ENCODE data around the gene COPS8. TPM values are rescaled to one million over a fixed set of nuclear protein-coding genes. Genes with fewer than 3 reads are reported as not detected.

COPS8 gene
- total and polyA plus RNA-seq, 2 of the 8 experiments (the other 6 are each of a cell fraction or from before 2014, with no cell fraction given), result 59.3 to 67.5 TPM

- no peak overlapping the region for H3K56ac ChIP-seq (replicated peaks; ENCODE audit: insufficient read length, low read depth, low read length)
- H4K91ac ChIP-seq (replicated peaks; ENCODE audit: insufficient read length, low read length), result no peak overlapping the region
- no peak overlapping the region for H2BK120ac ChIP-seq (replicated peaks; ENCODE audit: low read depth, low read length)
- no peaks in the 10 kb centered on the region for H3K9me3 ChIP-seq (ENCODE audit: insufficient read depth in 2 of 2, low read depth in 1 of 2, low read length in 1 of 2)
- H3K14ac ChIP-seq (ENCODE audit: insufficient read length), result no peak overlapping the region
- peaks cover 1% of the 10 kb centered on the region; the same call in 1 of the 2 replicates for H3K23me2 ChIP-seq (ENCODE audit: low read depth, low read length)
- H3K27me3 ChIP-seq (replicated peaks in 1 of 4; ENCODE audit: control insufficient read depth in 3 of 4, extremely low read depth in 1 of 4, insufficient read depth in 3 of 4, low read length in 3 of 4), result no peaks in the 10 kb centered on the region; a peak in 1 of 7 replicates
- no peak overlapping the region for H2BK20ac ChIP-seq (ENCODE audit: low read length)
- H2BK5ac ChIP-seq (ENCODE audit: low read depth, low read length), result no peak overlapping the region
- no peak overlapping the region for H2AK5ac ChIP-seq (ENCODE audit: low read depth, low read length)
- no peak overlapping the region for H4K5ac ChIP-seq (ENCODE audit: insufficient read length, low read depth, low read length)
- H3K79me2 ChIP-seq (ENCODE audit: control insufficient read depth in 1 of 2, insufficient read depth in 2 of 2, low read length in 2 of 2), result no peaks in the 10 kb centered on the region
- no peaks in the 10 kb centered on the region for H4K20me1 ChIP-seq (replicated peaks in 1 of 2; ENCODE audit: control insufficient read depth in 1 of 2, insufficient read depth in 2 of 2, low read length in 2 of 2)
- H2AFZ ChIP-seq (ENCODE audit: low read length), result no peak overlapping the region
- no peak overlapping the region for H3K4ac ChIP-seq (replicated peaks; ENCODE audit: insufficient read length, low read depth, low read length)
- no peak overlapping the region for H3K18ac ChIP-seq (ENCODE audit: extremely low read depth, low read length)
- no peak overlapping the region for H2BK12ac ChIP-seq (ENCODE audit: low read depth, low read length)
- no peak overlapping the region for H4K8ac ChIP-seq (ENCODE audit: extremely low read depth, insufficient read depth, low read length)
- H3K4me1 ChIP-seq (replicated peaks in 1 of 4; ENCODE audit: control insufficient read depth in 3 of 4, insufficient read depth in 4 of 4, low read length in 3 of 4), result peaks cover 0 to 14% (median 8%) of the 10 kb centered on the region in 4 experiments; a peak in 5 of 7 replicates
- no peak overlapping the region for H3K9ac ChIP-seq (replicated peaks in 1 of 4; ENCODE audit: extremely low read depth in 1 of 4, low read depth in 3 of 4, low read length in 3 of 4)
- H3K36me3 ChIP-seq (ENCODE audit: control insufficient read depth in 2 of 4, insufficient read depth in 4 of 4, low read length in 3 of 4), result no peaks in the 10 kb centered on the region
- ChIA-PET POLR2A (ENCODE audit: partially characterized antibody) (no interaction called here), CTCF (ENCODE audit: partially characterized antibody) (no interaction called here)
- H3K79me1 ChIP-seq (ENCODE audit: low read depth, low read length), result no peaks in the 10 kb centered on the region
- H3K4me2 ChIP-seq (ENCODE audit: insufficient read depth in 1 of 2, low read depth in 2 of 2, low read length in 2 of 2), result no peak overlapping the region
- 85% methylated on average over 11 of the region's 11 CpGs; no CpG with 5 or more reads in 1 of the 2 experiments for WGBS, 2 experiments (ENCODE audit: extremely low coverage in 1 of 2, insufficient coverage in 1 of 2, insufficient read length in 1 of 2, insufficient replicate concordance in 2 of 2, low coverage in 1 of 2, low lambda C conversion rate in 2 of 2, missing lambda C conversion rate in 1 of 2)
- FAIRE-seq, result no peak
- H3K27ac ChIP-seq (ENCODE audit: low read depth, low read length), result no peak overlapping the region
- no peak for DNase-seq (ENCODE audit: low read depth in 1 of 2, low spot score in 2 of 2)
- no peak overlapping the region for H3K4me3 ChIP-seq (ENCODE audit: extremely low read depth in 1 of 4, insufficient read depth in 2 of 4, low read depth in 3 of 4, low read length in 4 of 4)
- H3K23ac ChIP-seq (ENCODE audit: insufficient read length), result no peak overlapping the region
- no peak overlapping the region for H2BK15ac ChIP-seq (ENCODE audit: low read length)
- TF ChIP-seq RBBP5 (IDR thresholded peaks at IDR 0.05; ENCODE audit: borderline replicate concordance, low read depth, low read length) (no peak), CBX5 (IDR thresholded peaks at IDR 0.05; ENCODE audit: low read depth, low read length) (no peak), POU5F1 (IDR thresholded peaks at IDR 0.05; ENCODE audit: low read depth, low read length) (no peak), TBP (IDR thresholded peaks at IDR 0.05; ENCODE audit: low read depth, low read length) (no peak), CBX8 (IDR thresholded peaks at IDR 0.05; ENCODE audit: borderline replicate concordance, low read depth, low read length) (no peak), JUND (IDR thresholded peaks at IDR 0.05; ENCODE audit: low read length) (no peak), RFX5 (IDR thresholded peaks at IDR 0.05; ENCODE audit: borderline replicate concordance, low read depth, low read length) (no peak), SIRT6 (IDR thresholded peaks at IDR 0.05; ENCODE audit: low read length) (no peak), ASH2L (IDR thresholded peaks at IDR 0.05; ENCODE audit: low read length) (no peak), TCF12 (IDR thresholded peaks at IDR 0.05; ENCODE audit: low read depth, low read length) (no peak), CTBP2 (IDR thresholded peaks at IDR 0.05; ENCODE audit: borderline replicate concordance, insufficient read depth, insufficient read length, low read length) (no peak), CHD1 (IDR thresholded peaks at IDR 0.05; ENCODE audit: low read depth, low read length) (no peak), CEBPB (IDR thresholded peaks at IDR 0.05; ENCODE audit: low read depth, low read length) (no peak), SUZ12 (IDR thresholded peaks at IDR 0.05; ENCODE audit: low read length) (no peak), HDAC2 (IDR thresholded peaks at IDR 0.05; ENCODE audit: borderline replicate concordance in 1 of 2, low read depth in 2 of 2, low read length in 2 of 2) (no peak)
Measured at GRCh38 chr2:237041231-237041630, 44.5 kb upstream of the COPS8 start.

Data from H1 (cell line).